Eye (tissue), 1 donor: ENCODE results near the gene MGLL.
"Not testable (repeated sequence)": the region's sequence is repeated elsewhere in the genome, so short reads cannot be mapped to it uniquely, and the experiment has no call there.

ENCODE experiments used
- DNase-seq: peaks from one replicate; pipeline ENCODE4 v3.0.0-alpha.2; 2015

MGLL gene

DNA sequence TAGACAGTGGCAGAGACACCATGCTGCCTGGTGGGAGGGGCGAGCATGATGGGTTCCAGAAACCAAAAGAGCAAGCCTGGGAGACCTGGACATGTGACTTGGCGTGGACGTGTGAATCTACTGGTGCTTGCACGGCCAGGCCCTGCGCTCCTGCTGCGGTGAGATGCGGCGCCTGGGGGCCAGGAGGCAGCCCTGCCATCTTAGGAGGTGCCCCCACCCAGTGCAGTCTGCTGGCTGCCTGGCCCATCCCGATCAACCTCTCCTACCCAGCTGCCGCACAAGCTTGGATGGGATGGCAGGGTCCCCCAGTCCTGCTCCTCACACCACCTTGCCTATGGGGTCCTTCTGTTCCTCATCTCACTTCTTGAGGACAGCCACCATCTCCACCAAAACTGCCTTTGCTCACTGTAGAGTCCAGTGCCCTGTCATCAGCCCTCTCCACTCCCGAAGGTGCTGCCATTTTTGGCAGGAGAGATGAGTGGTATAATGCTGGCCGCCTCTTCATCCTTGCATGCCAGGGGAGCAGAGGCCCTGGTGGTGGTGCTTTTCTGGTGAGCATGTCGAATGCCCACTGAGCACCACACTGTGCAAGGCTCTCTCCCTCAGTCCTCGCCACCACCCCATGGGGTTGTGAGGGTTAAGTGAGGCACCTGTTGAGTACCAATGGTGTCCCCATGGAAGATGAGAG is 152.6 kb downstream of the MGLL start:
- DNase-seq = no peak

DNA sequence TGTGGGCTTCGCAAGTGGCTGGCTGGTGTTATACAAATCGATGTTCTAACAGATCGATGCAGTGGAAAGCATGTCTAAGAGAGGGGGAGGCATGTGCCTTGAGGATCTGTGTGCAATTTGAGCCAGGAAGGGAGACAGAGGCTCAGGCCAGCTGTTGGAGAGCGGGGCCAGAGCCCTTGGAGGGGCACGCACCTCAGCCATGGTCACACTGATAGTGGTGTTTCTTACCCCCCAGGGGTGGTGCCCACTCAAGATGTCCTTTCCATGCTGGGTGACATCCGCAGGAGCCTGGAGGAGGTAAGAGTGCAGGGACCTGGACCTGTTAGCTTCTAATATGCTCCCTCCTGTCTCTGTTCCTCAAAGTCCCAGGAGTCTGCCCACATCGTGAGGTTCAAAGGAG is 153.4 kb downstream of the MGLL start:
- DNase-seq = no peak

DNA sequence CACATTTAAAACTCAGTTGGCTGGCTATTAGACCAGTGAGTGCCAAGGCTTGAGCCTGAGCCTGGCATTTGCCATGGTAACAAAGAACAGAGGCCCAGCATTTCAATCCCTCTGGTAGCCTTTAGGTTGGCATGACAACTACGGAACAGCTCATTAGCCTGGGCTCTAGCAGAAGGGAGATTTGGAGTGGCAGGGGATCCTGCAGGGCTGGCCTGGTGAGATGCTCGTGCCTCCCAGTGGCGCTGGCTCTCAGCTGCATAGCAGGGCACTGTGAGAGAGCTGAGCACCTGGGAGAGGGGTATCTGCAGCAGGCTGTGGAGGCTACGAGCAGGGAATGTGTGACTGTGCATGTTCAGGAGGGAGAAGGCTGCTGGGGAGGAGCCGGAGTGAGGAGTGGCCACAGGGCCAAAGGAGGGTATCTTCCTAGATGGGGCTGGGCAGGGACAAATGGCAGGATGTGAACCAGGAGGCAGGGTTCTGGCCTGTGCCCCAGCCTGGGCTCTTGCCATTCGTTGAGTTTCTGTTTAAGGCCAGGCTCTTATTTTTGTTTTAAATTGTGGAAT is 155.1 kb downstream of the MGLL start:
- no peak for DNase-seq

DNA sequence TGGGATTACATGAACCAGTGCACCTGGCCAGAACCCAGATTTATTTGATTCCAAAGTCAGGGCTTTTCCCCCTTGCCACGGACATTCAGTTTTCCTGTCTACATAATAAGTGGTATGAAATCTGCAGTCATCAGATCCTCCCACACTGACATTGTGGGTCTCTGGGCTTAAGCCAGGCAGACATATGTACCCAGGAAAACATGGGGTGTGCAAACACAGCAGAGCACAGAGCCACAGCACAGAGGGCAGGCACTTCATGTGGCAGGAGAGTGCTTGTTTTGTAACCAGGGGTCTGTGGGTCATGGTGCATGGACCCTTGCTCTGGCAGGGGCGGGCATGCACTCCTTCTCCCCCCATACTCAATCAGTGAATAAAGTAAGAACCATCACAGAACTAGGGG is 155.6 kb downstream of the MGLL start:
- no peak for DNase-seq

DNA sequence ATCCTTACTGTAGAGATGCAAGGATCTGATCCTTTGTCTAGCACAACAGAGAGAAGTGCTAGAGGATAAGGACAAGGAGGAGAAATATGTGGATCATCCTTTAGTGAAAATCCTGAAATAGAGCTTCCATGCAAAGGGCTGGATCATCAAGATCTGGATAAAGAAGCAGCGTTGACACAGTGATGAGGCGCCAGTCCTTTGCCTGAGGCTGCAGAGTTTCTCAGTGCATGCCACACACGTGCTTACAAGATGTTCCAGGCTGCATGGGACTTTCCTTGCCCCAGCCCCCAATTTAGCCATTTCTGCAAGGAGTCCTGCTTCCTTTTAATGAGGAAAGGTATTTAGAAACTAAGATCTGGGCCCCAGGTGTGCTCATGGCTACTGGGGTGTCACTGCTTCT is 156.7 kb downstream of the MGLL start:
- DNase-seq = no peak

DNA sequence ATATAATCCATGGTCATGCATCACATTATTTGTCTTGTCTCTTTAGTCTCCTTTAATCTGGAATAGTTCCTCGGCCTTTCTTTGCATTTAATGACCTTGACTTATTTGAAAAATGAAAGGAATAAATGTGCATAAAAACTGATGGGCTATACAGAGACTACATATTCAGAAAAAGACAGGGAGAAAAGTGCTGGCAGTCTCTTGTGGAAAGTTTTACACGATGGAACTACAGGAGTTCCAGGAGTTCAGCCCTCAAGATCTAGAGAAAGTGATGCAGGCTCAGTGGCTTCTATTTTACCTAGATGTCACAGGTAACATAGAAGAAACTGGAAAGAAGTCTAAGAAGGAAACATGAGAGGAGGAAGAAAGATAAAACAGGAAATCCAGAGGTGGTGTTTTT is 157.2 kb downstream of the MGLL start:
- no peak for DNase-seq

DNA sequence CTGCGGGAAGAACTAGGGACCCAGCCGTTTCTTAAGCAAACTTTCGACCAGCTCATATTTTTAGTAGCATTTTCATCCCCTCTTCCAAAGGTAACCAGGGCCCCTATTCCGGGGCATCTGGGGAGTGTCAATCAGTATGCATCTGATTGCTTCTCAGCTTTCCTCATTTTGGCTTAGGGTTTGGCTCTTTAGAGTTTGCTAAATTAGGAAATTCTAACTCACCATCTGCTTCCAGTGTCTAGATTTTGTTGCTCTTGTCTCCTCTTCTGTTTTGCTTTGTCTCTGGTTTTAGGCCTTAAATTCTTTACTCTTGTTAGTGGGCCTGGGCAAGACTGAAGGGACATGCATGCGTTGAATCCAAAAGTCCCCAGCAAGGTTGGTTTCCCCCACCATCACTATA is 159.2 kb downstream of the MGLL start:
- DNase-seq = no peak

DNA sequence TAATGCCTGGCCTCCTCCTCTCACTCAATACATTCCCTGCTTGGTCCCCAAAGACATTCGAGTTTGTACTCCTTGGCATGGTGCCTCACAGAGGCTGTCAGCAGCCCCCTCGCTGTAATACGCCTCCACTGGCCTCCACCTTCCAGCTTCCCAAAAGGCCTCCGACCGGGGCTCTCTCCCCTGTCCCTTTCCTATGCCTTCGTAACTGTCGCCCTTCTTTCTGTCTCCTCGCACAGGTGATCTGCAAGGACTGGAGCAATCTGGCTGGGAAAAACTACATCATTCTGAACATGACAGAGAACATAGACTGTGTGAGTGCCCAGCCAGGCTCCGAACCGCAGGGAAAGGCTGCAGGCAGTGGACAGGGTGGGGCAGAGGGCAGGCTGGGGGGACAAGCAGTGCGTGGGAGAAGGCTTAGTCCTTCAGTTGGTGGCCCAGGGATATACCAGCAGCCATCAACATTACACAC is 160.3 kb downstream of the MGLL start:
- no peak for DNase-seq

DNA sequence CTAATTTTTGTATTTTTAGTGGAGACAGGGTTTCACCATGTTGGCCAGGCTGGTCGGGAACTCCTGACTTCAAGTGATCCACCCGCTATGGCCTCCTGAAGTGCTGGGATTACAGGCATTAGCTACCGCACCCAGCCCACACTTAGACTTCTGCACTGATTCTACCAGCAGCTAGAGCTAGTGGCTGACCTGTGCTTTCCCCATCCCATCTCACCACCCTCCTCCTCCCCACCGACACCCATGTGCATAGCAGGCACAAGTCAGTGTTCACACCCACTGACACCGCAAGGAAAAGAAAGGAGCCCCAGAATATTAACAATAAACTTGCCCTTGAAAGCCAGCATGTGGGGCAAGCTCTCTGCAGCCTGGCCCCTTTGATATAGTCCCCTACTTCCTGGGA is 160.7 kb downstream of the MGLL start:
- no peak for DNase-seq

DNA sequence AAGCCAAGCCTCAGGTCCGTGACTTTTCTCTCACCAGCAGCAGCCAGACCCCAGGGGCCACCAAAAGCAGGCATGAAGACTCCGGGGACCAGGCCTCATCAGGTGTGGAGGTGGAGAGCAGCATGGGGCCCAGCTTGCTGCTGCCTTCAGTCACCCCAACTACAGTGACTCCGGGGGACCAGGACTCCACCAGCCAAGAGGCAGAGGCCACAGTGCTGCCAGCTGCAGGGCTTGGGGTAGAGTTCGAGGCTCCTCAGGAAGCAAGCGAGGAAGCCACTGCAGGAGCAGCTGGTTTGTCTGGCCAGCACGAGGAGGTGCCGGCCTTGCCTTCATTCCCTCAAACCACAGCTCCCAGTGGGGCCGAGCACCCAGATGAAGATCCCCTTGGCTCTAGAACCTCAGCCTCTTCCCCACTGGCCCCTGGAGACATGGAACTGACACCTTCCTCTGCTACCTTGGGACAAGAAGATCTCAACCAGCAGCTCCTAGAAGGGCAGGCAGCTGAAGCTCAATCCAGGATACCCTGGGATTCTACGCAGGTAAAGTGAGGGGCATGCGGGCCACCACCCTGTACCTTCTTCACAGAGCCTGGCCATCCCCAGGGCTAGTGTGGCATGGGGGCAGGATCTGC is 161.6 kb downstream of the MGLL start:
- DNase-seq = no peak

DNA sequence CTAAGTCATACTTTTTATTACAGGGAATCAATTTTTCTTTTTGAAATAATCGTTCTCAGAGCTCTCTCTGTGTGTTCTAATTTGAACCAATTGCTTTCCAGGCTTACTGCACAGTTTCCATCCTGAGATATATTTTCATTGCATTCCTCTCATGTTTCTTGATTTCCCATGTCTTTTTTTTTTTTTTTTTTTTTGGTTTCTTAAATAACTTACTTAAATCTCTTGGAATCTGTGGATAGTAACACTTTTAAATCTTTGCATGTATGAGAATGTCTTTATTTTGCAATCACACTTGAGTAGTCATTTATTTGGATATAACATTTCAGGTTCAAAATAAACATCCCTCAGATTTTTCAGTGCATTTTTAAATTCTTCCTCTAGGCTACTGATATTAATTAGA is 164.1 kb downstream of the MGLL start:
- DNase-seq = no peak

DNA sequence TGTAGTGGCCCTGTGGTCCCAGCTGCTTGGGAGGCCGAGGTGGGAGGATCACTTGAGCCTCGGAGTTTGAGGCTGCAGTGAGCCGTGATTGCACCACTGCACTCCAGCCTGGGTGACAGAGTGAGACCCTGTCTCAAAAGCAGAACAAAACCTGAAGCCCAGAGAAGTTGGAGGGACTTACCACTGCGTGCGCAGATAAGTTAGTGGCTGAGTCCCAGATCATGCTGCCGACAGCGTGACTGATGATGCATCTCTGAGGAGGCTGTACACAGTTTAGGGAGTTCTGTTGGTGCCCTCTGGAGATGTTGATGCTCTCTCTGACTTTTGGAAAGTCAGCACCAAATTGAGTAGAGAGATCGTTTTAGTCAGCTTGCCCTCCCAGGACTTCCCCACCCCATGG is 165.4 kb downstream of the MGLL start:
- no peak for DNase-seq

DNA sequence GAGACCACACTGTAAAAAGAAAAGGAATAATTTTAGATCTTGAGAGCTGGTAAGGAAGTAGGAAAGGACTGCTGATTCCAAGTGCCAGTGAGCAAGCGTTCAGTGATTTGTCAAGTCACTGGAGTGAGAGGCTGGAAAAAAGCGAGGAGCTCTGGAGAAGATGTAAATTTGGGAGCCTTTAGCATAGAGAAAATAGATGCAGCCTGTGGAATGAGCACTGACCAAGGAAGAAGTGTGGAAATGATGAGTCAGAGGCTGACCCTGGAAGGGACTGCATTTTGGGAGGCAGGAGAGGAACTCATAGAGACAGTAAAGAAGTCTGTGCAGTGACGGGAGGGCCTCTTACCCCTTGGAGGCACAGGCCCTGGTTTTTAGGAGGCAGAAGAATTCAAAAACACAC is 166.7 kb downstream of the MGLL start:
- no peak for DNase-seq

DNA sequence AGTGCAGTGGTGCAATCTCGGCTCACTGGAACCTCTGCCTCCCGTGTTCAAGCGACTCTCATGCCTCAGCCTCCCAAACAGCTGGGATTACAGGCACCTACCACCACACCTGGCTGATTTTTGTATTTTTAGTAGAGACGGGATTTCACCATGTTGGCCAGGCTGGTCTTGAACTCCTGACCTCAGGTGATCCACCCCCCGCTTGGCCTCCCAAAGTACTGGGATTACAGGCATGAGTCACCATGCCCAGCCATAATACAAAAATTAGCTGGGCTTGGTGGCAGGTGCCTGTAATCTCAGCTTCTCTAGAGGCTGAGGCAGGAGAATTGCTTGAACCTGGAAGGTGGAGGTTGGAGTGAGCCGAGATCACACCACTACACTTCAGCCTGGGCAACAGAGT is 167.3 kb downstream of the MGLL start:
- DNase-seq = not testable (repeated sequence)

DNA sequence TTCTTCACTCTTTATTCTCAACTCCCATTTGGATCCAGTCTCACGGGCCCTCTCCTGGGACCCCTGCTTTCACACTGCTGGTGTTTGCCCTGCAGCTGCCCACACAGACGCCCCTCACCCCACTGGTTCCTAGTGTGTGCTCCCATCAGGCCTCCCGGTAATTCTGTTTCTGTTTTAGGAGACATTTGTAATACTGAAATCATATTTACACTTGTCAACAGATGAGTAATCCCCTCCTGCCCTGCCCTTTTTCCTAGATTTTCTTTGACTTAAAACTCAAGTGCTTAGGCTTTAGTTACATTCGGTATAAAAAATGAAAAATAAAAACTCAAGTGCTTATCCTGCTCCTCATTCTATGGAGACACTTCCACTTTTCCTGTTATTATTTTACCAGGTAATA is 167.9 kb downstream of the MGLL start:
- no peak for DNase-seq

DNA sequence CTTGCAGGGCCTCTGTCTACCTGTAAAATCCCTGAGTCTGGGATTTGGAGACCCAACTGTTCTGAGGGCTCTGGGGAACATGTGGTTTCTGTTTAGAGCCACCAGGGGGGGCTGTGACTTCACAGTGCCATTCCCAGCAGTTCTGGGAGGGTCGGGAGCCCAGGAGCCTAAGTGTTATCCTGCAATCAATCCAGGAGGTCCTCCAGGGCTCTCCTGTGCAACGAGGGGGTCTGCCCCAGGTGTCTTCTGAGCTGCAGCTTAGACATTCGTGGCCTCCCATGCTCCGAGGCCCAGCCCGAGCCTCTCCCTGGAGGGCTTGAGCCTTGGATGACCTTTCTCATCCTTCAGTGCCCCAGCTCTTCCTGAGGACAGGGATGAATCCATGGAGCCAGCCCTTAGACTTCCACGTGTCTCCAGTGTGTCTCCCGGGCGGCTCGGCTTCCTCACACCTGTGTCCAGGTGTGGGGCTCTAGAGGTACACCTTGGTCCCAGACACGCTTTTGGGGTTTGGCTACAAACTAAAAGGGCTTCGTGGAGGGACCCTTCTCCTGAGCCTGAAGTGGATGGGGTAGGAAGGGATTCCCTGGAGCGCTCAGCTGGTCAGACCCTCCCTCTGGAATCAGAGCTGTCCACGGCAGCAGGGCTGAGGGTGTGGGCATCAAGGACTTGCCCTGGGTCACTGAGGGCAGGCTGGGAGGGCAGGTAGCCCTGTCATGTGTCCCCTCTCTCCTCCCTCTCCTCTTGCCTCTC is 169.9 kb downstream of the MGLL start:
- DNase-seq = peak; percentile 88

DNA sequence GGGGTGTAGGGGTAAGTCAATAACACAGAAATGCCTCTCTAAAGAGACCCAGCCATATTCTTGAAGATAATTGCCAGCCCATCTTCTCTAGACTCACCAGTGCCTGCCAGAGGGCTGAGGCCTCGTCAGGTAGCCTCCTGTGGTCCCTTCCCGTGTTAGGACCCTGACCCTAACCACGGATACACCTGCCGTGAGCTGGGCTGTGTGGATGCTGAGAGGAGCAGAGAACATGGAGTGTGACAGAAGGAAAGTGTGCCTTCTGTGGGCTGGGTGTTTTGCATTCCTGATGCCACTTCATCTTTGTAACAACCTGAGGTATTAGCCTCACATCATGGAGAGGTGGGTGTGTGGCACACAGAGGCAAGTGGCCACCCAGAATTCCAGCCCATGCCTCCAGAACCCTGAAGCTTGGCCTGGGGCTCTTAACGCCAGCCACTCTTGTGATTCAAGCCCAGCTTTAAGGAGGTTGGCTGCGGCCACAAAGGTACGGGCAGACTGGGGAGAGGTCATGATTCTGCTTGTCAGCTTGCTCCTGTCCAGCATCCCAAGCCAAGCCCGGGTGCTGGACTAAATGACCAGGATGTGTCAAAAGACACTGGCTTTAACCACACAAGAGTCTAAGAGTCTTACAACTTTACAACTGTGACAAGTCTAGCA is 170.7 kb downstream of the MGLL start:
- DNase-seq = no peak

DNA sequence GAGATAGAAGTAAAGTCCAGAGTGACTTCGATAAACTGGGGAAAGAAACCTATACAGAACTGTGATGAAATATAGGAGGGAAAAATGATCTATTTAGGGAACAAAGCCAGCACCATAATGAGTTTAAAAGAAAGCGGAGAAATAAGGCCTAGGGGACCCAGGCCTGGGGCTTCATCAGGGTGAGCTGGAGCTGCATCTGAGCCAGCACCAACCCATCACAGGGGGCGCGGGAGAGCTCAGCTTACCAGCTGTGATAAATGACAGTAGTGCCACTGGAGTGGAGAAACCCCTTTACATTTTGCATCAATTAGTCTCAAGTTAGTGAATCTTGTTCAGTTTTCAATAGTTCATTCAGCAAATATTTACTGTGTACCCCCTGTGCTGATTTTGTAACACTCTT is 172.1 kb downstream of the MGLL start:
- DNase-seq = no peak

DNA sequence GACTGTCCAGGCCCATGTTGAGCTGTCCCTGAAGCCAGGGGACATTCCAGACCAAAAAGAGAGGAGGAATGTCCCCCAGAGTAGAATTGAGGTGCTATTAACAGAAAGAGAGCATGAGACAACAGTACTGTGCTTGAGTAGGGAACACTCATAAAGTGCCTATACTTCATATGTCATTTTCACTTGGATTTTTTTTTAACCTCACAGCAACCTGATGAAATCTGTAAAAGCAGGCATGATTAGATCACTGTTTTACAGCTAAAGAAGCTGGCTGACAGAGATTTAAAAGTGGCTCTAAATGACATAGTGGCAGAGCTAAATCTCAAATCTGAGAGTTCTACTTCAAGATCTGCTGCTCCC is 174.5 kb downstream of the MGLL start:
- no peak for DNase-seq

DNA sequence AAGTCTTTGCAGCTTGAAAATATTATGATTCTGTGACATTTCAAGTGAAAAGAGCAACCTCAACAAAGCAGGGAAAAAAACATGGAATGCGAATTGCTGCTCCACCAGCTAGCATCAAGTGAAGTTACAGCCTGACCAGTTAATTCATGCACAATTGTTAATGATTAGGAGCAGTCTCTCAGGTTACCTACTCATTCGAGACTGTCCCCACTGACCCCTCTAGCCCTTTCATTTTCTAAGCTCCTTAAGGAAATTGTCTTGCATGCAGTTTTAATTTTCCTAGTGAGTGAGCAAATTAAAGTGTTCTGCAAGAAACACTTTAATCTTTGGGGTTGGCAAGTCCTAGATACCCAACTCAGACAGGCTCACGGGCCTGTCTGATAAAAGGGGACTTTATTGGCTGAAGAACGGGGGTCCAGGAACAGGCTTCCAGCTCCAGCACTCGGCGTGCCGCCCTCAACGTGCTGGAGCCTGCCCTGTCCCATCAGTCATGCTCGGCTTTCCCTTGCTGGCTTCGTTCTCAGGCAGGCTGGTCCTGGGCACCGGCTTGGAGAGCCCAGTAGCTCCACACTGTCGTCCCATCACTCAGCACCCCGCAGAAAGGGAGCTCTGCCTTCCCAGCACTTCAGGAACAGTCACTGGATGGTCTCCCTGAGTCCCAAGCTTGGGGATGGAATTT is 175.0 kb downstream of the MGLL start:
- DNase-seq = no peak

DNA sequence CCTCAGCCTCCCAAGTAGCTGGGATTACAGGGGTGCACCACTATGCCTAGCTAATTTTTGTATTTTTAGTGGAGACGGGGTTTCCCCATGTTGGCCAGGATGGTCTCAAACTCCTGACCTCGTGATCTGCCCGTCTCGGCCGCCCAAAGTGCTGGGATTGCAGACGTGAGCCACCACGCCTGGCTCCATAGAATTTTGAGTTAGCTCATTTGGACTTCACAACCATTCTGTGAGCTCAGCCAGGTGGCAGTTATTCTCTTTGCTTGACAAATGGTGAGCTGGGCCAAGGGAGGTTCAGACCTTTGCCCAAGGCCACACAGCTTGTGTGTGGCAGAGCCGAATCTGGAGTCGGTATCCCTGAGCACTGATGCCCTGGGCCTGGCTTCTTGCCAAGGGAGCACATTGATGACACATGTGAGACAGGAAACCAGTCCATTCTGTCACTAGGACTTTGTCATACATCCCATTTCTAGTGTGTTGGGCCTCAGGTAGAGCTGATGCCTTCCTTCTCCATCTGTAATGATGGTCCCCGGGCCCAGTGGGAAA is 175.7 kb downstream of the MGLL start:
- no peak for DNase-seq

DNA sequence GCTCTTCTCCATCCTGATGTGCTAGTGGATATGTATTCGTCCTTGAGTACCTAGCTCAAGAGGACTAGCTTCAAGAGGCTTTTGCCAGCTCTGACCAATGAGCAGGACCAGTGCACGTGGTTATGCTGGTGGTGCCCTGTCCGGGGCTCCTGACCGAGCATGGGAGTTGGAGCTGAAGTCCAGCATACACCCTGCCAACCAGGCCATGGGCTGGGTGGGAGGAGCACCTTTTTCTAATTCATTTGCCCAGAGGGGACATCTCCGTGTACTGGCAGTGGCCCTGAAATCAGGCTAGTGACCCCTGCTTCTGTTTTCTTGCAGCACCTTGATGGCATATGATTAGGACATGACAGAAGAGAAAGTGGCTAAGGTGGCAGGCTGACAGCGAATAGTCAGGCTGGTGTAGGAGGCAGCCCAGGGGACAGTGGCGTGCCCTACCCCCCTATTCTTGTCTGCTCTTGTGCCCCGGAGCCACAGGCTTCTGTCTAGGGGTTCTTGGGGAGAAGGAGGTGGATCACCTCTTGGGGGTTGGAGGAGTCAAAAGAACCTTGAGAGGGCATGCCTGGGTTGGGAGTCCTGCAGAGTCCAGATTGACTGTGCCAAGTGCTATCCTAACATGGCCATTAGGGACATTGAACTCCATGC is 176.8 kb downstream of the MGLL start:
- DNase-seq = no peak
